Astrocyte (in vitro differentiated cells and primary cell): Measurements from ENCODE around the gene PRR12. TPM values are rescaled to one million over a fixed set of nuclear protein-coding genes. Genes with fewer than 3 reads are reported as not detected.
"Not testable (repeated sequence)": the region's sequence is repeated elsewhere in the genome, so short reads cannot be mapped to it uniquely, and the experiment has no call there.

ENCODE experiments used
- DNase-seq: peaks from one replicate; pipeline ENCODE4 v3.0.0-alpha.2; 2010; ENCODE audit warnings: low read depth
- FAIRE-seq: peaks from 2 replicates; lab custom pipeline; 2011; peaks lifted over from hg19 to GRCh38; lab: Jason Lieb, UNC
- H2AFZ ChIP-seq: 2 replicates; pipeline ENCODE4 v1.6.0; 2012; ENCODE audit warnings: low read depth, low read length, inconsistent platforms
- H3K27ac ChIP-seq: 2 replicates; pipeline ENCODE4 v1.5.1; 2011; ENCODE audit warnings: low read depth, low read length, inconsistent platforms
- H3K27me3 ChIP-seq: 2 replicates; pipeline ENCODE4 v1.6.0; 2011; ENCODE audit warnings: low read length, inconsistent platforms; ENCODE audit not compliant: insufficient read depth
- H3K36me3 ChIP-seq: 2 replicates; pipeline ENCODE4 v1.5.1; 2011; ENCODE audit warnings: low read length, inconsistent platforms; ENCODE audit not compliant: insufficient read depth
- H3K4me1 ChIP-seq: 2 replicates; pipeline ENCODE4 v1.5.1; 2011; ENCODE audit warnings: low read length, inconsistent platforms; ENCODE audit not compliant: insufficient read depth
- H3K4me2 ChIP-seq: 2 replicates; pipeline ENCODE4 v1.6.0; 2012; ENCODE audit warnings: low read length, inconsistent platforms
- H3K4me3 ChIP-seq: 2 replicates; pipeline ENCODE4 v1.5.1; 2011; ENCODE audit warnings: low read depth, mild to moderate bottlenecking, low read length, inconsistent platforms; ENCODE audit not compliant: insufficient read depth
- H3K79me2 ChIP-seq: 2 replicates; pipeline ENCODE4 v1.6.0; 2012; ENCODE audit warnings: mild to moderate bottlenecking, low read length, inconsistent platforms; ENCODE audit not compliant: insufficient read depth
- H3K9ac ChIP-seq: 2 replicates; pipeline ENCODE4 v1.6.0; 2012; ENCODE audit warnings: mild to moderate bottlenecking, low read length, inconsistent platforms
- H3K9me3 ChIP-seq: 2 replicates; pipeline ENCODE4 v1.5.1; 2012; ENCODE audit warnings: low read depth, mild to moderate bottlenecking, low read length, inconsistent platforms; ENCODE audit not compliant: insufficient read depth
- H4K20me1 ChIP-seq: 2 replicates; pipeline ENCODE4 v1.6.0; 2012; ENCODE audit warnings: low read length, inconsistent platforms; ENCODE audit not compliant: insufficient read depth
- H3K27ac Mint-ChIP-seq: one replicate; pipeline ENCODE4 v1.8.0; 2021; ENCODE audit warnings: mild to moderate bottlenecking, mixed read lengths; ENCODE audit not compliant: unreplicated experiment
- H3K27me3 Mint-ChIP-seq: one replicate; pipeline ENCODE4 v1.8.0; 2021; ENCODE audit warnings: low read depth, mixed read lengths; ENCODE audit not compliant: unreplicated experiment
- H3K36me3 Mint-ChIP-seq: one replicate; pipeline ENCODE4 v1.8.0; 2021; ENCODE audit warnings: low read depth, mixed read lengths; ENCODE audit not compliant: unreplicated experiment
- H3K4me1 Mint-ChIP-seq: one replicate; pipeline ENCODE4 v1.8.0; 2021; ENCODE audit warnings: low read depth, mixed read lengths; ENCODE audit not compliant: unreplicated experiment
- H3K4me3 Mint-ChIP-seq: one replicate; pipeline ENCODE4 v1.8.0; 2021; ENCODE audit warnings: mild to moderate bottlenecking, moderate library complexity, mixed read lengths; ENCODE audit not compliant: unreplicated experiment
- H3K9me3 Mint-ChIP-seq: one replicate; pipeline ENCODE4 v1.8.0; 2021; ENCODE audit warnings: mild to moderate bottlenecking, mixed read lengths; ENCODE audit not compliant: unreplicated experiment
- EZH2 ChIP-seq: IDR thresholded peaks from 2 replicates; pipeline ENCODE4 v1.6.1; 2012; ENCODE audit warnings: mild to moderate bottlenecking, low read length, inconsistent platforms; ENCODE audit not compliant: insufficient read depth
- total RNA-seq: library from RNA; stranded (reverse); gene quantifications from 2 replicates; pipeline ENCODE4 v1.2.1, GENCODE V29; 2021
- TF ChIP-seq, protein P1 (sequence below): IDR thresholded peaks from 2 replicates; pipeline ENCODE4 v1.5.1; 2011; ENCODE audit warnings: low read depth, mild to moderate bottlenecking, inconsistent platforms, low read length, moderate library complexity; ENCODE audit not compliant: insufficient read depth

Gene PRR12
- total RNA-seq, 1 donor from 2014 or later = 29.7 TPM

DNA sequence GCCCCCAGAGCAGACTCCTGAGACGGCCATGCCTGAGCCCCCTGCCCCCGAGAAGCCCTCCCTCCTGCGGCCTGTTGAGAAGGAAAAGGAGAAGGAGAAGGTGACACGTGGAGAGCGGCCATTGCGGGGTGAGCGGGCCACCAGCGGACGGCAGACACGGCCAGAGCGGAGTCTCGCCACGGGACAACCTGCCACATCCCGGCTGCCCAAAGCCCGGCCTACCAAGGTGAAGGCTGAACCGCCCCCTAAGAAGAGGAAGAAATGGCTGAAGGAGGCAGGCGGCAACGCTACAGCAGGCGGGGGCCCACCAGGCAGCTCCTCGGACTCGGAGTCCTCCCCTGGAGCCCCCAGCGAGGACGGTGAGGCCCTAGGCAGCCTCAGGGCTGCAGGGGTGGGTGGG lies 24.9 kb downstream of the PRR12 start:
- DNase-seq (no peak), FAIRE-seq (no peak)
- Histone ChIP-seq H3K79me2 (peaks cover 58% of the 10 kb centered on the region), H3K36me3 (peaks cover 22% of the 10 kb centered on the region), H2AFZ (no peak overlapping the region), H3K4me2 (no peak overlapping the region), H4K20me1 (peaks cover 48% of the 10 kb centered on the region), H3K4me3 (no peak overlapping the region), H3K9ac (no peak overlapping the region), H3K9me3 (no peaks in the 10 kb centered on the region), H3K4me1 (peaks cover 21% of the 10 kb centered on the region), H3K27me3 (no peaks in the 10 kb centered on the region), H3K27ac (no peak overlapping the region)
- Mint-ChIP-seq H3K27me3 (no peaks in the 10 kb centered on the region), H3K27ac (no peak overlapping the region), H3K4me1 (peaks cover 16% of the 10 kb centered on the region), H3K9me3 (peaks cover 2% of the 10 kb centered on the region), H3K36me3 (peaks cover 17% of the 10 kb centered on the region), H3K4me3 (no peak overlapping the region)
- TF ChIP-seq, protein P1, sequence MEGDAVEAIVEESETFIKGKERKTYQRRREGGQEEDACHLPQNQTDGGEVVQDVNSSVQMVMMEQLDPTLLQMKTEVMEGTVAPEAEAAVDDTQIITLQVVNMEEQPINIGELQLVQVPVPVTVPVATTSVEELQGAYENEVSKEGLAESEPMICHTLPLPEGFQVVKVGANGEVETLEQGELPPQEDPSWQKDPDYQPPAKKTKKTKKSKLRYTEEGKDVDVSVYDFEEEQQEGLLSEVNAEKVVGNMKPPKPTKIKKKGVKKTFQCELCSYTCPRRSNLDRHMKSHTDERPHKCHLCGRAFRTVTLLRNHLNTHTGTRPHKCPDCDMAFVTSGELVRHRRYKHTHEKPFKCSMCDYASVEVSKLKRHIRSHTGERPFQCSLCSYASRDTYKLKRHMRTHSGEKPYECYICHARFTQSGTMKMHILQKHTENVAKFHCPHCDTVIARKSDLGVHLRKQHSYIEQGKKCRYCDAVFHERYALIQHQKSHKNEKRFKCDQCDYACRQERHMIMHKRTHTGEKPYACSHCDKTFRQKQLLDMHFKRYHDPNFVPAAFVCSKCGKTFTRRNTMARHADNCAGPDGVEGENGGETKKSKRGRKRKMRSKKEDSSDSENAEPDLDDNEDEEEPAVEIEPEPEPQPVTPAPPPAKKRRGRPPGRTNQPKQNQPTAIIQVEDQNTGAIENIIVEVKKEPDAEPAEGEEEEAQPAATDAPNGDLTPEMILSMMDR = no peak
- no peak for TF ChIP-seq EZH2

GRCh38 chr19:49616532-49616931 lies 25.6 kb downstream of the PRR12 start:
- H3K4me1 ChIP-seq = peaks cover 21% of the 10 kb centered on the region
- no peak for DNase-seq
- peak overlapping the region; percentile 41 for H3K27ac Mint-ChIP-seq
- H3K27ac ChIP-seq = no peak overlapping the region
- H3K4me3 Mint-ChIP-seq = no peak overlapping the region
- peaks cover 47% of the 10 kb centered on the region for H4K20me1 ChIP-seq
- H3K27me3 ChIP-seq = no peaks in the 10 kb centered on the region
- H3K27me3 Mint-ChIP-seq = no peaks in the 10 kb centered on the region
- H3K9ac ChIP-seq = no peak overlapping the region
- H2AFZ ChIP-seq = no peak overlapping the region
- peaks cover 2% of the 10 kb centered on the region for H3K9me3 Mint-ChIP-seq
- peaks cover 52% of the 10 kb centered on the region for H3K79me2 ChIP-seq
- H3K36me3 ChIP-seq = peaks cover 23% of the 10 kb centered on the region
- no peaks in the 10 kb centered on the region for H3K9me3 ChIP-seq
- peaks cover 17% of the 10 kb centered on the region for H3K36me3 Mint-ChIP-seq
- H3K4me3 ChIP-seq = no peak overlapping the region
- no peak overlapping the region for H3K4me2 ChIP-seq
- FAIRE-seq = no peak
- peaks cover 16% of the 10 kb centered on the region for H3K4me1 Mint-ChIP-seq
- no peak for TF ChIP-seq EZH2
- TF ChIP-seq, protein P1 = no peak

GRCh38 chr19:49616945-49617344 lies 26.0 kb downstream of the PRR12 start:
- Histone ChIP-seq H3K4me1 (peaks cover 21% of the 10 kb centered on the region), H3K9me3 (no peaks in the 10 kb centered on the region), H3K36me3 (peaks cover 27% of the 10 kb centered on the region), H2AFZ (no peak overlapping the region), H4K20me1 (peaks cover 51% of the 10 kb centered on the region), H3K4me2 (no peak overlapping the region), H3K4me3 (no peak overlapping the region), H3K9ac (no peak overlapping the region), H3K27me3 (no peaks in the 10 kb centered on the region), H3K27ac (no peak overlapping the region), H3K79me2 (peaks cover 52% of the 10 kb centered on the region)
- FAIRE-seq = no peak
- no peak for DNase-seq
- H3K36me3 Mint-ChIP-seq = peaks cover 18% of the 10 kb centered on the region
- peaks cover 2% of the 10 kb centered on the region for H3K9me3 Mint-ChIP-seq
- TF ChIP-seq, protein P1 = no peak
- TF ChIP-seq EZH2 = no peak
- H3K4me3 Mint-ChIP-seq = no peak overlapping the region
- H3K27ac Mint-ChIP-seq = peak overlapping the region; percentile 41
- no peaks in the 10 kb centered on the region for H3K27me3 Mint-ChIP-seq
- H3K4me1 Mint-ChIP-seq = peaks cover 16% of the 10 kb centered on the region

GRCh38 chr19:49617860-49618259 lies 26.9 kb downstream of the PRR12 start:
- not testable (repeated sequence) for H3K4me3 ChIP-seq, H3K27me3 Mint-ChIP-seq, H3K4me3 Mint-ChIP-seq, H3K9me3 ChIP-seq, H3K27me3 ChIP-seq, H3K27ac Mint-ChIP-seq, DNase-seq, H3K9ac ChIP-seq, H2AFZ ChIP-seq, H3K4me2 ChIP-seq, FAIRE-seq, H3K27ac ChIP-seq, H3K9me3 Mint-ChIP-seq
- H4K20me1 ChIP-seq = peaks cover 45% of the 10 kb centered on the region
- H3K4me1 ChIP-seq = peaks cover 21% of the 10 kb centered on the region
- peaks cover 43% of the 10 kb centered on the region for H3K79me2 ChIP-seq
- Mint-ChIP-seq H3K36me3 (peaks cover 18% of the 10 kb centered on the region), H3K4me1 (peaks cover 14% of the 10 kb centered on the region)
- H3K36me3 ChIP-seq = peaks cover 29% of the 10 kb centered on the region
